Measurements from ENCODE around the gene GARRE1.
A peak's percentile ranks its signal among the peaks of the same experiment; 100 is the strongest.
"Not testable (repeated sequence)": the region's sequence is repeated elsewhere in the genome, so short reads cannot be mapped to it uniquely, and the experiment has no call there.

GARRE1 gene

GRCh38 chr19:34232566-34233481 is 21.5 kb upstream of the GARRE1 start:
- DNase-seq, result no peak

GRCh38 chr19:34235425-34235940 is 18.9 kb upstream of the GARRE1 start:
- no peak for DNase-seq

GRCh38 chr19:34236035-34236987 is 18.0 kb upstream of the GARRE1 start:
- no peak for DNase-seq

- DNase-seq, result no peak
These were observed 17.1 kb upstream of the GARRE1 start for GRCh38 chr19:34237283-34237682.

- no peak for DNase-seq
These were observed 16.4 kb upstream of the GARRE1 start for GRCh38 chr19:34237939-34238338.

- no peak for DNase-seq
These were observed 12.6 kb upstream of the GARRE1 start for GRCh38 chr19:34241513-34242337.

GRCh38 chr19:34243138-34243875 is 11.0 kb upstream of the GARRE1 start:
- DNase-seq, result not testable (repeated sequence)

- DNase-seq, result no peak
These were observed 10.3 kb upstream of the GARRE1 start for GRCh38 chr19:34243876-34244578.

GRCh38 chr19:34244611-34245299 is 9.6 kb upstream of the GARRE1 start:
- DNase-seq, result peak in 1 of 2 experiments; percentile 33

GRCh38 chr19:34246340-34246739 is 8.0 kb upstream of the GARRE1 start:
- no peak for DNase-seq

GRCh38 chr19:34248941-34249340 is 5.4 kb upstream of the GARRE1 start:
- no peak for DNase-seq

GRCh38 chr19:34253167-34253566 is 1.2 kb upstream of the GARRE1 start:
- DNase-seq, result not testable (repeated sequence)

GRCh38 chr19:34253681-34254045 is 691 bp upstream of the GARRE1 start:
- DNase-seq, result not testable (repeated sequence)

GRCh38 chr19:34254698-34255432 is 511 bp downstream of the GARRE1 start:
- DNase-seq, result no peak

GRCh38 chr19:34255546-34255945 is 1.2 kb downstream of the GARRE1 start:
- DNase-seq, result no peak

- DNase-seq, result no peak
These were observed 2.6 kb downstream of the GARRE1 start for GRCh38 chr19:34256835-34257558.

- no peak for DNase-seq
These were observed 3.2 kb downstream of the GARRE1 start for GRCh38 chr19:34257559-34257924.

- DNase-seq, result no peak
These were observed 5.2 kb downstream of the GARRE1 start for GRCh38 chr19:34259367-34260095.

Measured in NCI-H446 (cell line).